ENCODE measurements around the gene COX7A2L.
"Not testable (repeated sequence)": the region's sequence is repeated elsewhere in the genome, so short reads cannot be mapped to it uniquely, and the experiment has no call there.

COX7A2L gene

DNA sequence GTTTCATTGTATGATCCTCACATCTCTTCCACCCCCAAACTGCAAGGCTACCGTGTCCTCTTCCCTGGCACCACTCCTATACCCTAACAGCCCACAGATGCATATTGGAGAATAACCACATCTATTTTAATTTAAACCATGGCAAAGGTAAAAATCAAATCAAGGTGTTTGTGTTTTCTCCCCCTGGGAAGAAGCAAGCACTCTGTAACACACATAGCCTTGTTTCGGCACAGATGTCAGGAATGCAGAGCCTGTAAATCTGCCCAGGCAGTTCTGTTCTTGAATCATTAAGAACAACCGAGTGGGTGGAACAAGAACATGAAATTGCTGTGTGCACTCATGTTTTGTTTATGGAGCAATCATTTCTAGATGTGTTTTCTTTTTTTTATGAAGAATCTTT, 6.8 kb upstream of the COX7A2L start:
- no peak for DNase-seq (ENCODE audit: low spot score)

- DNase-seq (ENCODE audit: low spot score): no peak
Measured at GRCh38 chr2:42366411-42366810, 5.4 kb upstream of the COX7A2L start.

DNA sequence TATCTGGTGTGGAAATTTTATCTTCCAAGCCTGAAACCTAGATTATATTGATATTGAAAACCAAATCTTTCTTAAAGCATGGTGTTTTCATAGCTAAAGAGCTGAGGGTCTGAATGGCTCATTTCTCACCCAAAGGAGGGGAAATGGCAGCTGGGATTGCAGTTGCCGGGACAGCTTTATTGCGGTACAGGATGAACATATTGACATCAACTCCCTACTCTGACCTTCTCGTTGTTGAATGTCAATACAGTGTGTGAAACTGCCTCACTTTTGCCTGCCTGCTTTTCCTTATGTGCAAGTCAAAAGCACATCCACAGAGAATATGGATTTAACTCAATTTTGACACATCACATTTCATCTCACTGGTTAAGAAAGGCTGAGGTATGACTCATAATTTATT, 3.6 kb upstream of the COX7A2L start:
- no peak for DNase-seq (ENCODE audit: low spot score)

DNA sequence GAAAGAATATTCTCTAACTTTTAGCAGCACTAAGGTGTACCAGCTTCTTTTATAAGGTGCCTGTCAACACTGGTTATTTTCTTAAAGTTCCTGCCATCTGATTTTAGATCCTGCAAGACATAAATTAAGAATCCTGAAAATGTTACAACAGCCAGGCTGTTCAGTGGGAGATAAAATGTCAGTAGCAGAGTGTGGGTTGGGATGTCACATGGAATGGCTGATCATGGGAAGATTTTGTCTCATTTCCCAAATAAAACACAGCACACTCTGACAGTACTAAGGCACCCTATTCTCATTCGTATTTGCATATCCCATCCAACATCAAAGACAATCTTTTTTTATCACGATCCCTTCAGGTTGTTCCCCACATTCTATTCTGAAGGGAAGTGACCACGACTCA, 2.4 kb upstream of the COX7A2L start:
- DNase-seq (ENCODE audit: low spot score): no peak

- no peak for DNase-seq (ENCODE audit: low spot score)
Measured at GRCh38 chr2:42361728-42362283, 789 bp upstream of the COX7A2L start.

- DNase-seq (ENCODE audit: low spot score): no peak
Measured at GRCh38 chr2:42360493-42360889, 526 bp downstream of the COX7A2L start.

GRCh38 chr2:42359965-42360483, 993 bp downstream of the COX7A2L start:
- no peak for DNase-seq (ENCODE audit: low spot score)

DNA sequence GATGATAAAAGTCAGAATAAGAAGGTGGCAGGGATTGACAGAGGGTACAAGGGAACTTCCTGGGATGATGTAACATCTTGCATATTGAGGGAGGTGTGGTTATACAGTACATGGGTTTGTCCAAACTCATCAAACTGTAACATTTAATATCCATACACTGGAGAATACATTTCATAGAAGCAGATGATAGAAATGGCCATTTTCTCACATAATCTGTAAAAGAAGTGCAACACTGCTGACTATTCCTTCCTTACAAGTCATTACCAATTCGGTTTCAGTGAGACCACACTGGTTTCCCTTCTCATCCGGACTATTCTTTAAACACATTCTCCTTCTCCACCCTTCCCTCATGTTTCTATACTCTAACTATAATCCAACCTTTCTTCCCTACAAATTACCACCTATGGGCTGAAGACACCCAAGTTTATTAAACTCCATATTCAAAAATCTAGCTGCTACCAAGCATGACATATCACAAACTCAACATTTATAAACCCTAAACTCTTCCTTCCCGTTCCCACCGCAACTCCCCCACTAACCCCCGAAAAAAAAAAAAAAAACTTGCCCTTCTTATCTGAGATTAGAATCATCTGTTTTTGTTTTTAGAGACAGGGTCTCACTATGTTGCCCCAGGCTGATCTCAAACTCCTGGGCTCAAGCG, 1.6 kb downstream of the COX7A2L start:
- DNase-seq (ENCODE audit: low spot score): no peak

DNA sequence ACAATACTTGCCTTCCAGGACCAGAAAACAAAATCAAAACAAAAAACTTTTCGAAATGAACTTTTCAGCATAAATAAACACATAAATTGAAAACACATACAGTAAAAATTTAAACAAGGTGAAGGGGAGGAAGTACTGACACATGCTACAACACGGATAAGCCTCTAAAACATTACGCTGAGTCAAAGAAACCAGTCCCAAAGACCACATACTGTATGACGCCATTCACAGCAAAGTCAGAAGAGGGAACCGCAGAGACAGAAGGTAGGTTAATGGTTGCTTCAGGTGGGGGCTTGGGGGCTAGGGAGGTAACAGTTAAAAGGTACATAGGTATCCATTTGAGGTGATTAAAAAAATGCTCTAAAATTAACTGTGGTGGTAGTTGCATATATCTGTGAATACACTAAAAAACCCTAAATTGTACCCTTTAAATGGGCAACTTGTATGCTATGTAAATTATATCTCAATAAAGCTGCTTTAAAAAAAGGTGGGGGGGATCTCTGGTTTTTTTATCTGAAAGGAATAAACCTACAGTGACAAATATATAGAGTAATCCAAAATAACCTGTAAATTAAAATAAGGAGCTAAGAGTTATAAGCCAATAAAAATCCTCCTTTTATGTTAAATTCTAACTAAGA, 7.1 kb downstream of the COX7A2L start:
- no peak for DNase-seq (ENCODE audit: low spot score)

- no peak for DNase-seq (ENCODE audit: low spot score)
Measured at GRCh38 chr2:42351864-42352263, 9.2 kb downstream of the COX7A2L start.

- DNase-seq (ENCODE audit: low spot score): no peak
Measured at GRCh38 chr2:42350434-42351063, 10.5 kb downstream of the COX7A2L start.

DNA sequence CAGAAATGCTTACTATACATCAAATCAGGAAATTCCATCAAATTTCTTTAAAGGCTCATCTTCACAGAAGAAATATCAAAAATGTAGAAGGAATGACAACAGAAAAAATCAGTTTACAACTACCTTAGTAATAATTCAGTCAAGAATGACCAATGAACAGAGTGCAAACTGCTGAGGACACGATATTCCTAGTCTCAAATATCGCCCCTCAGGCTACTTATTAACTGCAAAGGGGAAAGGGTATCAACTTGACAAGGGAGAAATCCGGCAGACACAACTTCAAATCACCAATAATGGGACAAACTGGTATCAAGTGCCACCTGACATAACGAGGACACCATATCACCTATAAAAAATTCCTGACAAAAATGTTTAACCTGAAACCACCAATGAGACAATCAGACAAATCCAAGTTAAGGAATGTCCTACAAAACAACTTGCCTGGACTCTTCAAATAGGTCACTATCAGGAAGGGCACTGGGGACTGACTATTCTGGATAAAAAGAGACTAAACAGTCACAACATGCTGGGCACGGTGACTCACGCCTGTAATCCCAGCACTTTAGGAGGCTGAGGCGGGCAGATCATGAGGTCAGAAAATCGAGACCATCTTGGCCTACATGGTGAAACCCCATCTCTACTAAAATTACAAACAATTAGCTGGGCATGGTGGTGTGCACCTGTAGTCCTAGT, 12.8 kb downstream of the COX7A2L start:
- no peak for DNase-seq (ENCODE audit: low spot score)

- DNase-seq (ENCODE audit: low spot score): not testable (repeated sequence)
Measured at GRCh38 chr2:42347518-42347917, 13.5 kb downstream of the COX7A2L start.

DNA sequence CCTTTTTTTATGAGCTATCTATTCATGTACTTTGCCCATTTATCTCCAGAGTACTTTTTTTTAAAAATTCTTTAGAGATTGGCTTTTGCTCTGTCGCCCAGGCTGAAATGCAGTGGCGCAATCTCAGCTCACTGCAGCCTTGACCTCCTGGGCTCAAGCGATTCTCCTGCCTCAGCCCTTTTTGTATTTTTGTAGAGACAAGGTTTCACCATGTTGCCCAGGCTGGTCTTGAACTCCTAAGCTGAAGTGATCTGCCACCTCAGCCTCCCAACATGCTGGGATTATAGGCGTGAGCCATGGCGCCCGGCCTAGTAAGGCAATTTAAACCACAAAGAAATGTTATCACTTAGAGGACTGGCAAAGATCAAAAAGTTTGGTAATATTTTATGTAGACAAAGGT, 14.2 kb downstream of the COX7A2L start:
- not testable (repeated sequence) for DNase-seq (ENCODE audit: low spot score)

DNA sequence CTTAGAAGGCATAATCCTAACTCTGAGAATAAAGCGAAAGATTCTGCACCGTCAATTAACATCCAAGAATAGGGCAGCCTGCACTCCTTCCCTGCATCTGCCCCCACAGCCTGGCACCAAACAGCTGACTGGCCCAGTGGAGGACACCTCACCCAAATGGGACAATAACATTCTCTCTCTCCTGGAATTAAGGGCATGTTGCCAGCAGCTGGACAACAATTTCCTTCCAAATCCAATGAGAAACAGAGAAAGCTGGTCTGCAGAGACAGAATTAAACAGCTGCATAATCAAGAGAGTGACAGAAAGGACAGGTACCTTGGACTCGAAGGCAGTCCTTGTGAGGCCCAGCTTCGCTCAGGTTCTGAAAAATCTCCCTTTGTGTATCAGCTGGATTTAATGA, 15.0 kb downstream of the COX7A2L start:
- no peak for DNase-seq (ENCODE audit: low spot score)

- no peak for DNase-seq (ENCODE audit: low spot score)
Measured at GRCh38 chr2:42342795-42343241, 18.2 kb downstream of the COX7A2L start.

GRCh38 chr2:42342061-42342794, 18.8 kb downstream of the COX7A2L start:
- DNase-seq (ENCODE audit: low spot score): peak; percentile 63

DNA sequence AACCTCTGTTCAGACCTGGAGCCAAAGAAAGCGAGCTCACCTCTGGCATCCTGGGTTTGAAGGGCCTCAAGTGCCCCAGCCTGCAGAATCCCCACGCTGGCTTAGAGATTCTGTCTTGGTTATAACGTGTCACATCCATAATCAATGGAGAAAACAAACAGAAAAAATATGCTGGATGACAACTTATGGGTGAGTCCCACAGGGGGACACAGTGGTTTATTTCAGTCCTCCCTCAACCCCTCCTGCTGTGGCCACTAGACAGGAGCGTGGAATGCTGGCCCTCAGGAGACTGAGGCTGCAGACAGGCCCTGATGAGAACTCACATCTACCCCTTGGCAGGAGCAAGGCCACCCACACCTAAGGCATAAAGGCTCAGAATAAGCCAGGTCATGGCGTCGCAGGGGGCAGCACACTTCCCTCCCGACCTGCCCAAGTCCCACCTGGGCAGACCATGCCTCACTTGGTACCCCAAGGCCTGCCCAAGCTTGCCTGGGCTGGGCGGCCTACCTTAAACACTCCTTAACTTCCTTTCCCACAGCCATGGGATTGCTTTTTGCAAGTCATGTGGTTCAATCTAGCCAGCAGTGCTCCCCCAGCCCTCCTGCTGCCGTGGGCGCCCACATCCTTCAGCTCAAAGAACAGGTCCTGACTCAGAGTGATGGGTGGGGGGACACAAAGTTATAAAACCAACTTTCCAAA, 19.9 kb downstream of the COX7A2L start:
- no peak for DNase-seq (ENCODE audit: low spot score)

DNA sequence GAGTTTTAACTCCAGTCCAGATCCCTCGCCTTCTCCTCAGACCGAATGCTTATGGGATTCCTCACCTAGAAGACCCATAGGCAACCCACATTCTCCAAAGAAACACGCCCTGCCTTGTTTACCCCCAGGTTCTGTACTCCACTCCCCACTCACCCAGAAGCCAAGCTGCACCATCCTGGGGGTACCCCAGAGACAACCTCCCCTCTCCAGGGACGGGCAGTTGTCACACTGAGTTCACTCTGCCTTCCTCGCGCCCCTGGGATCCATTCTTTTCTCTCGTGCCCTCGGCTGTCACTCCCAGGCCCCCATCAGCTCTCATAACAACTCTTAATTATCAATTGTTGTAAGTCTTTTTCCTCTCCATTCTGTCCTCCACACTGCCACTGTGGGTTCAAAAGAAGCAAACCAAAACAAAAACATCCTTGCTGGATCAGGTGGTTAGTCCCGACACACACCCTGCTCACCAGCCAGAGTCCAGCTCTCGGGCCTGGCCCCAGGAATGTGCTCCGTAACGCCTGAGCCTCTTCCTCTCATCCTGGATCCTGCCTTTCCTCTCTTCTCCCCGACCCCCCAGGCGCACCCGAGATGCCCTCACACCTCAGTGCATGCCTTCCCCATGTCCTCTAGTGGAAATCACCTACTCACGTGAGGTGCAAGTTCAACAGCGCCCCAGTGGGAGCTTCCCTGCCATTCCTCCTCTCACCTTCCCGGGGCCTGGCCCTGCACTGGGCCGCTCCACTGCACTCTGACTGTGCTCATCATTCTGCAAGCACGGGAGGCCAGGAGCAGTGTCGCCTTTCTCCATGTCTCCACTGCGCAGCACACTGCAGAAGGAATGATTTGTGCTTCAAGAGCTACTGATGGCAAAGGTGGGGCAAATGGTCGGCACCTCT, 20.7 kb downstream of the COX7A2L start:
- no peak for DNase-seq (ENCODE audit: low spot score)

Data from ecto neural progenitor cell (in vitro differentiated cells).